CD8-positive, alpha-beta memory T cell (primary cell): Measurements from ENCODE around the gene PKN1. TPM values are rescaled to one million over a fixed set of nuclear protein-coding genes. Genes with fewer than 3 reads are reported as not detected.

Experiments used
- CTCF ChIA-PET: fragments of 350-600 bp; sonication (Branson Sonifier 250); formaldehyde crosslinking; loops from one replicate; lab custom pipeline; 2021; ENCODE audit warnings: antibody characterized with exemption; lab: Charles Lee
- POLR2A ChIA-PET: fragments of 350-600 bp; sonication (Branson Sonifier 250); formaldehyde crosslinking; loops from one replicate; lab custom pipeline; 2021; ENCODE audit warnings: antibody characterized with exemption; lab: Charles Lee
- DNase-seq, 5 donors: peaks; one replicate each; pipeline versions ENCODE4 v3.0.0 to v3.0.0-alpha.2; 2020 to 2022; ENCODE audit warnings: mixed read lengths in 1 of 5
- H3K27ac ChIP-seq: one replicate; pipeline ENCODE4 v1.7.0; 2013; ENCODE audit warnings: low read depth, mild to moderate bottlenecking, low read length, moderate library complexity
- H3K27me3 ChIP-seq: 2 replicates; pipeline ENCODE4 v1.7.0; 2013; ENCODE audit warnings: low read length, mild to moderate bottlenecking; ENCODE audit not compliant: insufficient read depth, poor library complexity, severe bottlenecking
- H3K36me3 ChIP-seq: 2 replicates; pipeline ENCODE4 v1.7.0; 2013; ENCODE audit warnings: mild to moderate bottlenecking, low read length, moderate library complexity; ENCODE audit not compliant: insufficient read depth
- H3K4me1 ChIP-seq: 2 replicates; pipeline ENCODE4 v1.7.0; 2013; ENCODE audit warnings: mild to moderate bottlenecking, low read length, moderate library complexity; ENCODE audit not compliant: insufficient read depth
- H3K4me3 ChIP-seq: 2 replicates; pipeline ENCODE4 v1.7.0; 2013; ENCODE audit warnings: mild to moderate bottlenecking, low read length
- H3K9me3 ChIP-seq: 2 replicates; pipeline ENCODE4 v1.7.0; 2013; ENCODE audit warnings: mild to moderate bottlenecking, low read length
- H3K27ac Mint-ChIP-seq, 8 donors: one replicate each; pipeline ENCODE4 v1.8.0; 2020 to 2021; ENCODE audit warnings: mixed read lengths in 8 of 8, mild to moderate bottlenecking in 6 of 8, inconsistent platforms in 3 of 8, moderate library complexity in 3 of 8
- H3K27me3 Mint-ChIP-seq, 2 donors: one replicate each; pipeline ENCODE4 v1.8.0; 2020 to 2021; ENCODE audit warnings: mixed read lengths in 2 of 2, mild to moderate bottlenecking in 1 of 2, moderate library complexity in 1 of 2
- H3K36me3 Mint-ChIP-seq, 3 donors: one replicate each; pipeline ENCODE4 v1.8.0; 2020 to 2021; ENCODE audit warnings: mixed read lengths in 3 of 3, inconsistent platforms in 1 of 3, mild to moderate bottlenecking in 1 of 3
- H3K4me1 Mint-ChIP-seq, 3 donors: one replicate each; pipeline ENCODE4 v1.8.0; 2020 to 2021; ENCODE audit warnings: mixed read lengths in 3 of 3, inconsistent platforms in 1 of 3, mild to moderate bottlenecking in 1 of 3
- H3K4me3 Mint-ChIP-seq, 7 donors: one replicate each; pipeline ENCODE4 v1.8.0; 2020 to 2021; ENCODE audit warnings: mixed read lengths in 7 of 7, mild to moderate bottlenecking in 6 of 7, moderate library complexity in 4 of 7, inconsistent platforms in 2 of 7
- H3K9me3 Mint-ChIP-seq, 5 donors: one replicate each; pipeline ENCODE4 v1.8.0; 2020 to 2022; ENCODE audit warnings: mixed read lengths in 5 of 5, mild to moderate bottlenecking in 3 of 5, moderate library complexity in 2 of 5, inconsistent platforms in 1 of 5
- polyA plus RNA-seq: library from polyadenylated mRNA; unstranded; fragments of 300-500 nt; fragmentation: Illumina TruSeq; gene quantifications from one replicate; pipeline ENCODE4 v1.2.3, GENCODE V29; 2021
- total RNA-seq, 2 experiments: library from RNA; stranded (reverse); gene quantifications; one replicate each; pipeline ENCODE4 v1.2.3, GENCODE V29; 2021

The PKN1 gene
- total and polyA plus RNA-seq, 3 experiments from 2014 or later, result 86.6 to 205 (median 177) TPM

DNA sequence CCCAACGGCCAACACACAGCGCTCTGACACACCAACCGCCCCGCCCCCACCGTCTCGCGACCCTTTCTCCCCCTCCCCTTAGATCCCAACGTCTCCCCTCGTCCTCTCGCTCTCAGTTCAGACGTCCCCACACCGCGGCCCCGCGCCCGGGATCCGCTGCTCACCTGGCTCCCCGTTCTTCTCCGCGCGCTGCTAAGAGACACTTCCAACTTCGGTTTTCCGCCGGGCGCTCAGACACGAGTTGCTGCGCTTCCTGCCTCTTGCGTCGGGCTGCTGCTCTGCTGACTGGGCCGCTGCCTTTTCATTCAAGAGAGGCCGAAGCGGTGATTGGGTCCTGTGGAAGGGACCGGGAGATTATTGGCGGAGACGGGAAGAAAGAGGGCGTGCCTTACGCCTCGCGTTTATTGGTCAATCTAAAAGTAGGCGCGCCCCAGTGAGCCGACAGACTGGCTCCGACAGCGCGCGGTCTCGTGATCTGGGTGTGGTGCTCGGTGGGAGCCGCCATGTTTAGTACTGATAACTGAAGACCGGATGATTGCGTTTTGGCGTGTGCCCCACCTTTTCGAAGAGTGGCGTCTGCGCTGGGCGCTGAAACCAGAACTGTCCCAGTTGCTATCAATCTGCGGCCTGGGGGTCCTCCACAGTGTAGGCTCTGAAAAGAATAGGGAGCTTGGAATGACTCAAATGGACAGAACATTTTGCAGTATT, 13.8 kb upstream of the PKN1 start, which contains the start of gene DDX39A:
DDX39A (minus strand) TSS at position 236 of the 708 bp plus-strand sequence. CDS start 6,121 bp downstream, outside the sequence.
- H3K27ac ChIP-seq, result peak within 1 kb of the TSS; percentile 94
- CTCF ChIA-PET, result interaction anchor here (0.8 to 1.9 kb wide), 10 partner anchors 10 to 283 kb away, joined by 3 to 14 read pairs (median 4); partner anchors contain the start of genes ASF1B and PKN1
- Mint-ChIP-seq H3K27ac (peak within 1 kb of the TSS; percentile 91 to 98 (median 98)), H3K4me3 (peak within 1 kb of the TSS; percentile 86 to 97 (median 93)), H3K36me3 (peaks cover 0 to 30% (median 3%) of the 10 kb centered on the region in 3 donors), H3K27me3 (peaks cover 0 to 9% of the 10 kb centered on the region in 2 donors), H3K4me1 (peaks cover 34 to 49% (median 47%) of the 10 kb centered on the region in 3 donors), H3K9me3 (no peaks in the 10 kb centered on the region)
- DNase-seq, result peak; percentile 95 to 99 (median 97)
- H3K4me3 ChIP-seq, result peak within 1 kb of the TSS; percentile 72
- no peaks in the 10 kb centered on the region for H3K9me3 ChIP-seq
- no peaks in the 10 kb centered on the region for H3K27me3 ChIP-seq
- peaks cover 39% of the 10 kb centered on the region for H3K4me1 ChIP-seq
- POLR2A ChIA-PET, result interaction anchor here (0.8 to 1.8 kb wide), 6 partner anchors 9 to 283 kb away, joined by 3 to 11 read pairs (median 4); partner anchors contain the start of gene ASF1B
- peaks cover 11% of the 10 kb centered on the region for H3K36me3 ChIP-seq

DNA sequence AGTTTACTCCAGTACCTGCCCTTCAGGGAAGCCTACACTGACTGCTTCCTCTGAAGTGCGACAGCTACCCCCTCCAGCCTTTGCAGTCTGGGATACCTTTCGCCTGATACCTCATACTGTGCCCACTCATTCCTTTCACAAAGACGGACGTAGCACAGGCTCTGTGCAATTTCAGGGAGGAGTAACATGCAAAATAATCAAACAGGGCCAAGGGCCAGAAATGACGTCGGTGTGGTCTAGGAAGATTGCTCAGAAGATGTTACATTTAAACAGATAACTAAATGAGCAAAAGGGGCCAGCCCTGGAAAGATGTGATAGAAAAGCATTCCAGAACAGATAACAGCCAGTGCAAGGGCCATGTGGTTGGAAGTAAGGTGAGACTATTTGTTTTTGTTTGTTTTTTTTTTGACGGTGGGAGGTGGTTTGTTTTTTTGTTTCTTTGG, 7.4 kb upstream of the PKN1 start:
- no peak overlapping the region for H3K27ac Mint-ChIP-seq
- Histone ChIP-seq H3K36me3 (no peaks in the 10 kb centered on the region), H3K27me3 (no peaks in the 10 kb centered on the region), H3K4me3 (no peak overlapping the region), H3K4me1 (no peaks in the 10 kb centered on the region), H3K27ac (no peak overlapping the region), H3K9me3 (no peaks in the 10 kb centered on the region)
- H3K4me1 Mint-ChIP-seq, result peaks cover 0 to 3% (median 1%) of the 10 kb centered on the region in 3 donors
- DNase-seq, result no peak
- H3K27me3 Mint-ChIP-seq, result no peaks in the 10 kb centered on the region
- H3K9me3 Mint-ChIP-seq, result no peaks in the 10 kb centered on the region
- POLR2A ChIA-PET, result no interaction called here
- CTCF ChIA-PET, result interaction anchor here (1.0 kb wide), 1 partner anchor 15 kb away, joined by 3 read pairs; no protein-coding TSS in a partner anchor
- H3K4me3 Mint-ChIP-seq, result no peak overlapping the region
- H3K36me3 Mint-ChIP-seq, result no peaks in the 10 kb centered on the region

DNA sequence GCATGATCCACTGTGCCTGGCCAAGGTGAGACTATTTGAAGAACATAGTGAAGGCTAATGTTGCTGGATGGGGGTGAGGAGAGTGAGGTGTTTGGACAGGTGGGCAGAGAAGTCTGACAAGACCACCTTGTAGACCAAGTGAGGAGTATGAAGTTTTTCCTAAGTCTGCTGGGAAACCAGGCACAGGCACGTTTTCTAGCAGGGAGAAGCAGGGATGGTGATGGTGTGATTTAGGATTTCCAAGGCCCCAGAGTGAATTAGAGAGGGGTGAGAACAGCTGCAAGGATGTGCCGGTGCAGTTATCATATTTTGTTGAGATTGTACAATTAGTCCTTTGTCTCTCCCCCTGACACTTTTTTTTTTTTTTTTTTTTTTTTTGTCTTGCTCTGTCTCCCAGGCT, 5.6 kb upstream of the PKN1 start:
- Mint-ChIP-seq H3K27ac (peak overlapping the region in 2 of 8 donors; percentile 55 to 60), H3K36me3 (no peaks in the 10 kb centered on the region), H3K27me3 (peaks cover 0 to 1% of the 10 kb centered on the region in 2 donors), H3K4me3 (peak overlapping the region in 2 of 7 donors; percentile 48 to 51), H3K4me1 (peaks cover 6 to 14% (median 8%) of the 10 kb centered on the region in 3 donors), H3K9me3 (no peaks in the 10 kb centered on the region)
- H3K36me3 ChIP-seq, result no peaks in the 10 kb centered on the region
- H3K4me3 ChIP-seq, result no peak overlapping the region
- H3K27me3 ChIP-seq, result no peaks in the 10 kb centered on the region
- peaks cover 10% of the 10 kb centered on the region for H3K4me1 ChIP-seq
- ChIA-PET POLR2A (interaction anchor here (0.5 to 0.7 kb wide), 2 partner anchors 39 to 317 kb away, joined by 3 to 10 read pairs; no protein-coding TSS in a partner anchor), CTCF (interaction anchor here (1.5 kb wide), 1 partner anchor 290 kb away, joined by 4 read pairs; no protein-coding TSS in a partner anchor)
- H3K27ac ChIP-seq, result no peak overlapping the region
- H3K9me3 ChIP-seq, result no peaks in the 10 kb centered on the region
- DNase-seq, result no peak

DNA sequence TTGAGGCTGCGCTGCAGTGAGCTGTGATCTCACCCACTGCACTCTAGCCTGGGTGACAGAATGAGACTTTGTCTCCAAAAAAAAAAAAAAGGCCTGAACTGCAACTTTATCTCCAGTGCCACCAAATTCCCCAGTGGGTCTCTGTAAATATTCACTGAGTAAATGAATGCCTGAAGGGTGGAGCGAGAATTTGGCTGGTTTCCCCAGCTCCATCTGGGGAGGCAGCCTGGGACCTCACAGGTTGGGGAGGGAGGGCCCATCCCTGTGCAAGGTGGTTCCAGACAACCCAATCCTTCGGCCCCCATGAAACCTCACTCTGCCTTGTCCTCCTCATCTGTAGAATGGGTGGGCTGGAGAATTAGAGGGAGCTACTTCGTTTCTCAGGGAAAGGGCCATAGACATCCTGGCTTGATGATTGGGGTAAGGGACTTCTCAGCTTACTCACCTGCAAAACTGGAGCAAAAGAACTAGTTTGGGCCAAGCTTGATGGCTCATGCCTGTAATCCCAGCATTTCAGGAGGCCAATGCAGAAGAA, 4.2 kb upstream of the PKN1 start:
- Mint-ChIP-seq H3K27ac (no peak overlapping the region), H3K9me3 (no peaks in the 10 kb centered on the region), H3K27me3 (peaks cover 0 to 1% of the 10 kb centered on the region in 2 donors), H3K4me3 (no peak overlapping the region), H3K36me3 (no peaks in the 10 kb centered on the region), H3K4me1 (peaks cover 9 to 19% (median 12%) of the 10 kb centered on the region in 3 donors)
- Histone ChIP-seq H3K36me3 (no peaks in the 10 kb centered on the region), H3K4me1 (peaks cover 15% of the 10 kb centered on the region), H3K27me3 (no peaks in the 10 kb centered on the region), H3K9me3 (no peaks in the 10 kb centered on the region), H3K27ac (no peak overlapping the region), H3K4me3 (no peak overlapping the region)
- CTCF ChIA-PET, result interaction anchor here (1.2 to 1.8 kb wide), 6 partner anchors 9 to 81 kb away, joined by 3 to 5 read pairs (median 4); partner anchors contain the start of gene PTGER1
- no peak for DNase-seq
- POLR2A ChIA-PET, result interaction anchor here (1.0 kb wide), 1 partner anchor 9 kb away, joined by 3 read pairs; no protein-coding TSS in a partner anchor

DNA sequence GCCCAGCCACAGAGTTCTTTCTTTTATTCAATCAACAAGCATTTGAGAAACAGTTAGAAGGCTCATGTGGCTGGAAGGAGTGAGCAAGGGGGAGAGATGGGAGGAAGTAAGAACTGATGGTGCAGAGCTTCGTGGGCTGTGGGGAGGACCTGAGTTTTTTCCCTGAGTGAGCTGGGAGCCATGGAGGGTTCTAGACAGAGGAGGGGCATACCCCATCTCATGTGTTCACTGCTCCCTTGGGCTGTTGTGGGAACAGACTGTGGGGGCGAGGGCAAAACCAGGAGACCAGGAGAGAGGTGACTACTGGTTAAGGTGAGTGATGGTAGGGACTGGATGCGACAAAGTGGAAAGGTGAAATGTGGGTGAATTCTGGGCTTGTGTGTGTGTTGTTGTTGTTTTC, 2.4 kb upstream of the PKN1 start:
- Histone ChIP-seq H3K36me3 (no peaks in the 10 kb centered on the region), H3K27me3 (no peaks in the 10 kb centered on the region), H3K9me3 (no peaks in the 10 kb centered on the region), H3K27ac (no peak overlapping the region), H3K4me3 (no peak overlapping the region), H3K4me1 (peaks cover 28% of the 10 kb centered on the region)
- no peaks in the 10 kb centered on the region for H3K9me3 Mint-ChIP-seq
- H3K27me3 Mint-ChIP-seq, result peaks cover 0 to 1% of the 10 kb centered on the region in 2 donors
- H3K4me3 Mint-ChIP-seq, result peak overlapping the region in 6 of 7 donors; percentile 17 to 82 (median 48)
- no peak for DNase-seq
- peak overlapping the region in 2 of 8 donors; percentile 38 to 63 for H3K27ac Mint-ChIP-seq
- ChIA-PET POLR2A (no interaction called here), CTCF (interaction anchor here (1.2 to 3.0 kb wide), 8 partner anchors 10 to 82 kb away, joined by 3 to 18 read pairs (median 6); no protein-coding TSS in a partner anchor)
- peaks cover 0 to 3% (median 0%) of the 10 kb centered on the region in 3 donors for H3K36me3 Mint-ChIP-seq
- H3K4me1 Mint-ChIP-seq, result peaks cover 22 to 34% (median 27%) of the 10 kb centered on the region in 3 donors

DNA sequence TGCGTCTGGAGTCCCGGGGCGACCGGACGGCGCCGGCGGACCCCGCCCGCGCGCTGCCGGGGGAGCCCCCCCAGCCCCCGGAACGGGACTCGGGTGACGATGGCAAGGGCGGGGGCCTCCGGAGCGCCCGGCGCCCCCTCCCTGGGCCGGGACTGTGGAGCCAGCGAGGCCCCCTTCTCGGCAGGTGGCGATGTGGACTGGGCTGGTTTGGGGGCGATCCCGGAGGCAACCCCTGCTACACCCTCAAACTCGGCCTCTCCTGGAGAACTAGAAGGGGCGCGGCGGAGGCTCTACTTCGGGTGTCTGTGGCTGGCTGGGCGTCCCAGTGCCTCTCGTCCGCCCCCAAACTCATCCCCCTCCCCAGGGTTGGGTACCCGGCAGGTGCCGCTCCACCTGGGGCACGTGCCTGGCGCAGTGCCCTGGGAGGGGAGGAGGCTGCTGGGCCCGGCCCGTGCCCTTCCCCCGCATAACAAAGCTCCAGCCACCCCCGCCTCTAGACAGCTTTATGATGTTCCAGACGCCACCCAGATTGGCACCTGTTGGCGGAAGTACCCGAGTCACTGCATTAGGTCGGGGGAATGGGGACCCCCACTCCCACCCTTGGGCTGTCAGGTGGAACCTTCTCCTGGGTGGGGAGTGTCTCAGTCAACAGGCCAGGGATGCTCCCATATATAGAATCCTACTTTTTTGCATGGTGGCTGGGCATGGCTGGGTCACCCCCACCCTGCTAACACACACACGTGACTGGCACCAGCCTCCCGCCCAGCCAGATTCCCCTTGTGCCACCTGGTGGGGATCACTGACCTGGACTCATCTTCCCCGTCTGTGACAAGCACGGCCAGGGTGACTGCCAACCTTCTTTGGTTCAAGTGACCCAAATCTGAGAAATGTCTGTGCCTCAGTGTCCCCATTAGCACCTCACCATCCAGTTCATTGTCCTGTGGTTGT, 722 bp downstream of the PKN1 start:
- H3K9me3 Mint-ChIP-seq, result no peaks in the 10 kb centered on the region
- peaks cover 0 to 1% of the 10 kb centered on the region in 2 donors for H3K27me3 Mint-ChIP-seq
- Histone ChIP-seq H3K9me3 (no peaks in the 10 kb centered on the region), H3K4me3 (peak overlapping the region; percentile 47), H3K4me1 (peaks cover 43% of the 10 kb centered on the region), H3K27ac (peak overlapping the region; percentile 74), H3K36me3 (no peaks in the 10 kb centered on the region), H3K27me3 (no peaks in the 10 kb centered on the region)
- H3K36me3 Mint-ChIP-seq, result peaks cover 0 to 3% (median 0%) of the 10 kb centered on the region in 3 donors
- DNase-seq, result peak; percentile 33 to 75 (median 52)
- H3K27ac Mint-ChIP-seq, result peak overlapping the region; percentile 41 to 97 (median 91)
- POLR2A ChIA-PET, result interaction anchor here (0.6 to 1.0 kb wide), 5 partner anchors 14 to 83 kb away, joined by 3 to 11 read pairs (median 4); partner anchors contain the start of gene DDX39A
- peaks cover 34 to 54% (median 48%) of the 10 kb centered on the region in 3 donors for H3K4me1 Mint-ChIP-seq
- H3K4me3 Mint-ChIP-seq, result peak overlapping the region; percentile 67 to 92 (median 85)
- CTCF ChIA-PET, result interaction anchor here (0.6 to 1.0 kb wide), 3 partner anchors 14 to 47 kb away, joined by 3 to 7 read pairs (median 3); no protein-coding TSS in a partner anchor
